ENCODE measurements around the gene CD22. TPM values are rescaled to one million over a fixed set of nuclear protein-coding genes. Genes with fewer than 3 reads are reported as not detected.
A peak's percentile ranks its signal among the peaks of the same experiment; 100 is the strongest.

CD22 gene
- total RNA-seq, 2 experiments from 2014 or later = 0.52 to 0.67 TPM

- Histone ChIP-seq H3K27ac (ENCODE audit: low read depth in 1 of 2, low read length in 2 of 2) (no peak overlapping the region), H3K4me3 (ENCODE audit: low read length) (no peak overlapping the region), H3K4me1 (ENCODE audit: insufficient read depth, low read length) (peaks cover 37% of the 10 kb centered on the region), H3K9me3 (ENCODE audit: control insufficient read depth in 1 of 2, insufficient read depth in 1 of 2, low read length in 2 of 2) (peaks cover 0 to 3% of the 10 kb centered on the region in 2 experiments), H3K36me3 (ENCODE audit: insufficient read depth, low read length) (no peaks in the 10 kb centered on the region), H3K27me3 (ENCODE audit: control insufficient read depth in 1 of 2, insufficient read depth in 2 of 2, low read length in 2 of 2) (peaks cover 0 to 1% of the 10 kb centered on the region in 2 experiments)
- Mint-ChIP-seq H3K27me3 (peaks cover 14% of the 10 kb centered on the region), H3K9me3 (no peaks in the 10 kb centered on the region), H3K27ac (no peak overlapping the region), H3K36me3 (ENCODE audit: low read depth) (no peaks in the 10 kb centered on the region), H3K4me1 (ENCODE audit: low read depth) (peaks cover 31% of the 10 kb centered on the region), H3K4me3 (no peak overlapping the region)
- intact Hi-C loops (cut with DNase I, micrococcal nuclease) = loop anchor here in 1 of 2 experiments (5.0 kb wide), 1 partner anchor 242 kb away; no protein-coding TSS in a partner anchor
- TF ChIP-seq CTCF (IDR thresholded peaks at IDR 0.05) = no peak
- ChIA-PET CTCF (interaction anchor here (1.0 kb wide), 1 partner anchor 113 kb away, joined by 3 read pairs; no protein-coding TSS in a partner anchor), POLR2A (no interaction called here)
- ATAC-seq (ENCODE audit: poor library complexity) (no peak), DNase-seq (peak in 1 of 14 experiments; percentile 26)
Observed at GRCh38 chr19:35350591-35350990, 21.6 kb downstream of the CD22 start.

- peak in 2 of 14 experiments; percentile 18 to 30 for DNase-seq
- peaks cover 20% of the 10 kb centered on the region for H3K4me1 Mint-ChIP-seq (ENCODE audit: low read depth)
- Histone ChIP-seq H3K4me1 (ENCODE audit: insufficient read depth, low read length) (peaks cover 27% of the 10 kb centered on the region), H3K9me3 (ENCODE audit: control insufficient read depth in 1 of 2, insufficient read depth in 1 of 2, low read length in 2 of 2) (peaks cover 0 to 3% of the 10 kb centered on the region in 2 experiments), H3K27me3 (ENCODE audit: control insufficient read depth in 1 of 2, insufficient read depth in 2 of 2, low read length in 2 of 2) (no peaks in the 10 kb centered on the region), H3K4me3 (ENCODE audit: low read length) (no peak overlapping the region), H3K36me3 (ENCODE audit: insufficient read depth, low read length) (no peaks in the 10 kb centered on the region), H3K27ac (ENCODE audit: low read depth in 1 of 2, low read length in 2 of 2) (no peak overlapping the region)
- intact Hi-C loops (cut with DNase I, micrococcal nuclease) = loop anchor here (1.0 to 5.0 kb wide), 4 partner anchors 105 to 241 kb away; no protein-coding TSS in a partner anchor
- ATAC-seq (ENCODE audit: poor library complexity) = no peak
- no peak overlapping the region for H3K4me3 Mint-ChIP-seq
- no peaks in the 10 kb centered on the region for H3K9me3 Mint-ChIP-seq
- H3K27me3 Mint-ChIP-seq = peaks cover 12% of the 10 kb centered on the region
- TF ChIP-seq CTCF (IDR thresholded peaks at IDR 0.05) = no peak
- no peaks in the 10 kb centered on the region for H3K36me3 Mint-ChIP-seq (ENCODE audit: low read depth)
- no peak overlapping the region for H3K27ac Mint-ChIP-seq
- ChIA-PET POLR2A (interaction anchor here (2.3 kb wide), 1 partner anchor 111 kb away, joined by 15 read pairs; no protein-coding TSS in a partner anchor), CTCF (no interaction called here)
Observed at GRCh38 chr19:35351411-35352176, 22.6 kb downstream of the CD22 start.

- no peak for DNase-seq
Observed at GRCh38 chr19:35352177-35352447, 23.1 kb downstream of the CD22 start.

More at GRCh38 chr19:35352177-35352447, 23.1 kb downstream of the CD22 start:
- Mint-ChIP-seq H3K27me3 (peaks cover 7% of the 10 kb centered on the region), H3K4me1 (ENCODE audit: low read depth) (peaks cover 15% of the 10 kb centered on the region), H3K9me3 (no peaks in the 10 kb centered on the region), H3K4me3 (no peak overlapping the region), H3K27ac (no peak overlapping the region), H3K36me3 (ENCODE audit: low read depth) (no peaks in the 10 kb centered on the region)
- H3K4me1 ChIP-seq (ENCODE audit: insufficient read depth, low read length) = peaks cover 22% of the 10 kb centered on the region
- no peaks in the 10 kb centered on the region for H3K36me3 ChIP-seq (ENCODE audit: insufficient read depth, low read length)
- no peaks in the 10 kb centered on the region for H3K27me3 ChIP-seq (ENCODE audit: control insufficient read depth in 1 of 2, insufficient read depth in 2 of 2, low read length in 2 of 2)
- CTCF ChIA-PET = interaction anchor here (1.5 to 2.1 kb wide), 4 partner anchors 19 to 143 kb away, joined by 4 to 27 read pairs (median 12); no protein-coding TSS in a partner anchor
- H3K27ac ChIP-seq (ENCODE audit: low read depth in 1 of 2, low read length in 2 of 2) = no peak overlapping the region
- intact Hi-C loops (cut with DNase I, micrococcal nuclease) = loop anchor here (1.0 to 5.0 kb wide), 4 partner anchors 105 to 240 kb away; no protein-coding TSS in a partner anchor
- peaks cover 0 to 3% of the 10 kb centered on the region in 2 experiments for H3K9me3 ChIP-seq (ENCODE audit: control insufficient read depth in 1 of 2, insufficient read depth in 1 of 2, low read length in 2 of 2)
- POLR2A ChIA-PET = interaction anchor here (0.7 to 2.3 kb wide), 3 partner anchors 33 to 143 kb away, joined by 3 to 15 read pairs (median 4); no protein-coding TSS in a partner anchor
- ATAC-seq (ENCODE audit: poor library complexity) = no peak
- no peak for TF ChIP-seq CTCF (IDR thresholded peaks at IDR 0.05)
- no peak overlapping the region for H3K4me3 ChIP-seq (ENCODE audit: low read length)

All from CD4-positive, alpha-beta T cell (primary cell).